HG03558 (cell line): ENCODE results near the gene USP7.
"Not testable (repeated sequence)": the region's sequence is repeated elsewhere in the genome, so short reads cannot be mapped to it uniquely, and the experiment has no call there.

ENCODE experiments used
- ATAC-seq: cut with Tn5 transposase; IDR thresholded peaks from one replicate; pipeline ENCODE4 v1.9.1; 2021; ENCODE audit warnings: moderate number of reproducible peaks; ENCODE audit not compliant: unreplicated experiment; ENCODE audit errors: extremely low read depth

USP7 gene

GRCh38 chr16:8929086-8929748 is 34.5 kb downstream of the USP7 start:
- ATAC-seq = no peak

GRCh38 chr16:8928467-8928957 is 35.2 kb downstream of the USP7 start:
- ATAC-seq = no peak

- ATAC-seq = no peak
Measured at GRCh38 chr16:8926827-8927226, 36.9 kb downstream of the USP7 start.

GRCh38 chr16:8925455-8925854 is 38.3 kb downstream of the USP7 start:
- ATAC-seq = no peak

GRCh38 chr16:8924214-8924613 is 39.5 kb downstream of the USP7 start:
- ATAC-seq = no peak

- no peak for ATAC-seq
Measured at GRCh38 chr16:8923199-8923598, 40.5 kb downstream of the USP7 start.

GRCh38 chr16:8921347-8921984 is 42.2 kb downstream of the USP7 start:
- no peak for ATAC-seq

- no peak for ATAC-seq
Measured at GRCh38 chr16:8920645-8921346, 42.9 kb downstream of the USP7 start.

- no peak for ATAC-seq
Measured at GRCh38 chr16:8919934-8920462, 43.7 kb downstream of the USP7 start.

GRCh38 chr16:8919089-8919933 is 44.4 kb downstream of the USP7 start:
- ATAC-seq = no peak

- ATAC-seq = not testable (repeated sequence)
Measured at GRCh38 chr16:8917336-8917735, 46.4 kb downstream of the USP7 start.

GRCh38 chr16:8916541-8917225 is 47.0 kb downstream of the USP7 start:
- ATAC-seq = no peak

- ATAC-seq = no peak
Measured at GRCh38 chr16:8915722-8916301, 47.9 kb downstream of the USP7 start.

GRCh38 chr16:8914098-8914497 is 49.6 kb downstream of the USP7 start:
- no peak for ATAC-seq

GRCh38 chr16:8912793-8913192 is 50.9 kb downstream of the USP7 start:
- ATAC-seq = no peak

GRCh38 chr16:8910811-8911210 is 52.9 kb downstream of the USP7 start:
- ATAC-seq = no peak

GRCh38 chr16:8908810-8909468 is 54.8 kb downstream of the USP7 start:
- ATAC-seq = no peak

GRCh38 chr16:8907096-8907495 is 56.6 kb downstream of the USP7 start:
- no peak for ATAC-seq
